Mucosa of rectum (tissue), 2 donors: ENCODE measurements around the gene XBP1.

Experiments
- H3K27ac ChIP-seq, 2 donors: one replicate each; pipeline ENCODE4 v1.7.0; 2013; ENCODE audit warnings: inconsistent platforms in 2 of 2, low read depth in 2 of 2, low read length in 2 of 2
- H3K27me3 ChIP-seq, 2 donors: one replicate each; pipeline ENCODE4 v1.7.0; 2013; ENCODE audit warnings: low read length in 2 of 2; ENCODE audit not compliant: control insufficient read depth in 2 of 2, insufficient read depth in 2 of 2
- H3K36me3 ChIP-seq, 2 donors: one replicate each; pipeline ENCODE4 v1.7.0; 2013; ENCODE audit warnings: low read length in 2 of 2; ENCODE audit not compliant: control insufficient read depth in 2 of 2, insufficient read depth in 2 of 2
- H3K4me1 ChIP-seq, 2 donors: one replicate each; pipeline ENCODE4 v1.7.0; 2013; ENCODE audit warnings: low read length in 2 of 2, mild to moderate bottlenecking in 1 of 2; ENCODE audit not compliant: control insufficient read depth in 2 of 2, insufficient read depth in 2 of 2
- H3K4me3 ChIP-seq, 2 donors: one replicate each; pipeline ENCODE4 v1.7.0; 2013; ENCODE audit warnings: low read length in 2 of 2
- H3K9ac ChIP-seq, 2 donors: one replicate each; pipeline ENCODE4 v1.7.0; 2013; ENCODE audit warnings: low read length in 2 of 2, low read depth in 1 of 2, mild to moderate bottlenecking in 1 of 2
- H3K9me3 ChIP-seq, 2 donors: one replicate each; pipeline ENCODE4 v1.7.0; 2013; ENCODE audit warnings: low read length in 2 of 2; ENCODE audit not compliant: control insufficient read depth in 2 of 2
- donor health status: healthy.
- donor health status: Normal muscosa, but diverticular disease.

XBP1 gene

DNA sequence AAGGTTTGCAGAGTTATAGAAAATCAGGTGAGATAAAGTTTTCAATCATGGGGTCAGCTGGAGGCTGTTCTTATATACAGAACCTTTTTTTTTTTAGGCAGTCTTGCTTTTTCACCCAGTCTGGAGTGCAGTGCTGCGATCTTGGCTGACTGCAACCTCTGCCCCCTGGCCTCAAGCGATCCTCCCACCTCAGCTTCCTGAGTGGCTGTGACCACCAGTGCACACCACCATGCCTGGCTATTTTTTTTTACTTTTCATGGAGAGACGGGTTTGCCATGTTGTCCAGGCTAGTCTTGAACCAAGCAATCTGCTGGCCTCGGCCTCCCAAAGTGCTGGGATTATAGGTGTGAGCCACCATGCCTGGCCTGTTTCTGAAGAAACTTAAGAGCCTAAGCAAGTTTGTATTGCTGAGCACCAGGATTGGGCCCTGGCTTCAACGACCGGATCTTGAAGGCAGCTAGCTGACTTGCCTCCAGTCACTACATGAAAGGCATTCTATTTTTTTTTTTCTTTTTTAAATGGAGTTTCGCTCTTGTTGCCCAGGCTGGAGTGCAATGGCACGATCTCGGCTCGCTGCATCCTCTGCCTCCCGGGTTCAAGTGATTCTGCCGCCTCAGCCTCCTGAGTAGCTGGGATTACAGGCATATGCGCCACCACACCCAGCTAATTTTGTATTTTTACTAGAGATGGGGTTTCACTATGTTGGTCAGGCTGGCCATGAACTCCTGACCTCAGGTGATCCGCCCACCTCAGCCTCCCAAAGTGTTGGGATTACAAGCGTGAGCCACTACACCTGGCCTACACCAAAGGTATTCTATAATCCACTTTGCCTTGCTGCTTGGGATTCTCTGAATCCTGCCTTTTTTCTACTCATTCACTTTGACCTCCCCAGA, 7.6 kb downstream of the XBP1 start:
- peaks cover 4 to 19% of the 10 kb centered on the region in 2 donors for H3K4me1 ChIP-seq
- no peak overlapping the region for H3K9ac ChIP-seq
- no peaks in the 10 kb centered on the region for H3K27me3 ChIP-seq
- H3K36me3 ChIP-seq = peaks cover 38 to 43% of the 10 kb centered on the region in 2 donors
- H3K9me3 ChIP-seq = no peaks in the 10 kb centered on the region
- no peak overlapping the region for H3K4me3 ChIP-seq
- peak overlapping the region; percentile 18 to 67 for H3K27ac ChIP-seq

DNA sequence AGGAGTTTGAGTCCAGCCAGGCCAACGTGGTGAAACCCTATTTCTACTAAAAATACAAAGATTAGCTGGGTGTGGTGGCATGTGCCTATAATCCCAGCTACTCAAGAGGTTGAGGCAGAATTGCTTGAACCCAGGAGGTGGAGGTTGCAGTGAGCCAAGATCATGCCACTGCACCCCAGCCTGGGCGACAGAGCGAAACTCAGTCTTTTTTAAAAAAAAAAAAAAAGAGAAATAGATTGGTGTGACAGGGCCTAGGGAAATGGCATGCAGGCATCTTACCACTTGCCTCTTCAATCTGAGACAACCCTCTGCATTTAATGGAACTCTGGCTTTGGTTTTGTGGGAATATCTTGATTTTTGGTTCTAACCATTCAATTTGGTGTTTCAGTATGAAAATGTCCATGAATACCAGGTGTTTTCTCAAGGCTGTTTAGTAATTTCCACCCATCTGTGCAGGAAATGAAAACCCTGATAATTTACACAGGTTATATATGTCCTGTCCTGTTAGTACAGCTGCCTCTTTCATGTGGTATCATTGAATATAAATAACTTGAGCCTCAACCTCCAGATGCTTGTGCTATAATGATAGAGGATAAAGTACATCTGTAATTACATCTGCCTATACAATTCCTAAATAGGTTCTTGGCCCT, 8.4 kb downstream of the XBP1 start:
- Histone ChIP-seq H3K36me3 (peaks cover 37 to 42% of the 10 kb centered on the region in 2 donors), H3K4me3 (no peak overlapping the region), H3K4me1 (peaks cover 2 to 18% of the 10 kb centered on the region in 2 donors), H3K27ac (peak overlapping the region in 1 of 2 donors; percentile 67), H3K9ac (no peak overlapping the region), H3K27me3 (no peaks in the 10 kb centered on the region), H3K9me3 (no peaks in the 10 kb centered on the region)

DNA sequence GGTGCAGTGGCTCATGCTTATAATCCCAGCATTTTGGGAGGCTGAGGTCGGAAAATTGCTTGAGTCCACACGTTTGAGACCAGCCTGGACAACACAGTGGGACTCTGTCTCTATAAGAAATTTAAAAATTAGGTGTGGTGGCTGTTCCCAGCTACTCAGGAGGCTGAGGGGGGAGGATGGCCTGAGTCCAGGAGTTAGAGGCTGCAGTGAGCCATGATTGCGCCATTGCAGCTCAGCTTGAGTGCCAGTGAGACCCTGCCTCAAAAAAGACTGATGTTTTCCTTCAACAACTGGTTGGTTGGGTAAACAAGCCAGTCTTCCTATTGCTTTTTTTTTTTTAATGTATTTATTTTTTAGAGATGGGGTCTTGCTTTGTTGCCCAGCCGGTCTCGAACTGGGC, 9.2 kb downstream of the XBP1 start:
- H3K4me1 ChIP-seq = peaks cover 2 to 13% of the 10 kb centered on the region in 2 donors
- peaks cover 33 to 40% of the 10 kb centered on the region in 2 donors for H3K36me3 ChIP-seq
- no peaks in the 10 kb centered on the region for H3K27me3 ChIP-seq
- no peaks in the 10 kb centered on the region for H3K9me3 ChIP-seq
- no peak overlapping the region for H3K27ac ChIP-seq
- no peak overlapping the region for H3K9ac ChIP-seq
- no peak overlapping the region for H3K4me3 ChIP-seq

DNA sequence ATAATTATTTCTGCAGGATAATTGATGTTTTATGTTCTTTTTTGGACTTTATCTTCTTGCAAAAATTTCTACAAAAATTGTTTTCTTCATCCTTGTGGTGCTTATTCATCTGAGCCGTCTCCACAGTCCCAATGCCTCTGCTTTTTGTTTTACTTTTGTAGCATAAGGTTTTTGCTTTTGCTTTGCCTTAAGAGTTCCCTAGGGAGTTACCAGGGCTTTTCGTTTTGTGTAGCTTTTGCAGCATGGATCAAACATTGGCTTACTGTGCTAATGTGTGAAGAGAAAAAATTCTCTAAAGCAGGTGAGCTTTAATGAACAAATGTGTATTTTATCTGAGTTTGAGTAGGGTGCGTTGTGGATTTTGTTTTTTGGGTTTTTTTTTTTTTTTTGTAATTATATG, 11.8 kb downstream of the XBP1 start:
- peaks cover 14 to 20% of the 10 kb centered on the region in 2 donors for H3K4me1 ChIP-seq
- H3K27me3 ChIP-seq = no peaks in the 10 kb centered on the region
- peaks cover 22 to 26% of the 10 kb centered on the region in 2 donors for H3K36me3 ChIP-seq
- H3K9me3 ChIP-seq = no peaks in the 10 kb centered on the region
- no peak overlapping the region for H3K27ac ChIP-seq
- no peak overlapping the region for H3K4me3 ChIP-seq
- H3K9ac ChIP-seq = no peak overlapping the region

DNA sequence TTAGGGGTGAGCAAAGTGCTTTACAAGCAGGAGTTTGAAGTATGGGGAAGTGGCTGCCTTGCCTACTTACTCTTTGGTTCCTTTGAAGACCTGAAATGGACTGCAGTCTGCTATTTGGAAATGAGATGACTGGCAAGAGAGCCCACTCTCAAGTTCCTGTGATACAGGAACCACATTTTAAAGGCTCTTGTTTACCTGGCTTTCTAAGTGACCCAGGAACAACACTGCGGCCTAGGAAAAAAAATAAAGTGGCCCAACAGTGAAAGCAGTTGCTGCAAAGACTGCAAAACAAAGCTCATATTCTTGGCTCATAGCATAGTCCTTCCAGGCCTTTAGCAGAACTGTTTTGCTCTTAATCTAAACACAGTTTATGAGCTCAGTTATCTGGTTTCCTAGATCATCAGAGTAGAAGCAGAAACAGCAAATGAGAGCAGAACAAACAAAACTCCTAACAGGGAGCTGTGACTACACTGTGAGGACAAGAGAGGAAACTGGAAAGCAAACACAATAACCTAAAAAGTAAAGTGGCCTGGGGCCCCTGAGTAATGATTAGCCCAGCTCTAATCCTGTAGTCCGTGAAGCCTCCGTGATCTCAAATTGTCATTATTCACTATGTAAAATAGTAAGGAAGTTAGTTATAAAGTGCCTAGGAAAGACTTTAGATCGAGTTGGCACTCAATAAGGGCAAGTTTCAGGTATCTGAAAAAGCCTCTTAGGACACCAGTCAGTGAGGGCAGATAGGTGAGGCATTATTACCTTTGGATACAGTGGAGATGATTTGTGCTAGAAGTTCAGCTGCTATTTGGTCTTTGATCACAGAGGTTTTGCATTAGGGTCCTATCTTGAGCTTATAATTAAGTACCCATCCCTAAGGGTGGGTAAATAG, 16.3 kb downstream of the XBP1 start:
- H3K27me3 ChIP-seq = no peaks in the 10 kb centered on the region
- peak overlapping the region; percentile 66 to 83 for H3K27ac ChIP-seq
- no peak overlapping the region for H3K4me3 ChIP-seq
- H3K9ac ChIP-seq = peak overlapping the region; percentile 15
- peaks cover 14 to 19% of the 10 kb centered on the region in 2 donors for H3K4me1 ChIP-seq
- H3K9me3 ChIP-seq = no peaks in the 10 kb centered on the region
- peaks cover 33 to 38% of the 10 kb centered on the region in 2 donors for H3K36me3 ChIP-seq

DNA sequence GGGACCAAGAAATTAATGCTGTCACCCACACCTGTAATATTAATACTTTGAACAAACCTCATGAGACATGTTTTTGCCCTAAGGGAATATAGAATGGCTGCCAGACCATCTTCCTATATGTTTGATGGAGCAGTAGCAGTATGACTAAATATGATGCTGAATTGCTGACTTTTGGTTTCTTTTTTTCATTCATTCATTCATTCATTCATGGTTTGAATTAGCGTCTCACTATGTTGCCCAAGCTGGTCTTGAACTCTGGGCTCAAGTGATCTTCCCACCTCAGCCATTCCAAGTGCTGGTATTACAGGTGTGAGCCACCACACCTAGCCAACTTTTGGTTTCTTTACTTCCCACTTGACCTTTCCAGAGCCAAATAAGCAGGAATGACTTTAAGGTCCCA, 20.1 kb downstream of the XBP1 start:
- H3K9ac ChIP-seq = no peak overlapping the region
- H3K4me1 ChIP-seq = peaks cover 17 to 18% of the 10 kb centered on the region in 2 donors
- no peaks in the 10 kb centered on the region for H3K9me3 ChIP-seq
- H3K4me3 ChIP-seq = no peak overlapping the region
- H3K27ac ChIP-seq = no peak overlapping the region
- H3K27me3 ChIP-seq = no peaks in the 10 kb centered on the region
- peaks cover 16 to 26% of the 10 kb centered on the region in 2 donors for H3K36me3 ChIP-seq

DNA sequence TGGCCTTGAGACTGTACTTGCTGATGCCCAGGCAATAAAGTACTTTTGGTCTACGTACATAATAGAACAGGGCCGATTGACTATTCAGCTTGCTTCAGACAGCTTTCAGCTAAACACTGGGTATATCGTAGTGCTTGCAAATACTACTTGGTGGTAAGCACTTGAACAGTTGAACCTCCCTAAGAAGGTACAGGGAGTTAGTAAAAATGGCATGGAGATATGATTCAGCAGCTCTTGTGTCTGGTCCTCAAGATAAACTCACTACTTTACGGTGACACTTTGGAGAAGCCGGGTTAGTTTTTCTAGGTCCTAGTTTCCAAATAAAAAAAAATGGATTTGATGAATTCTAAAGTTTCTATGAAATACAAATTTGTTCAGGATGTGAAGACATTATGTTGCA, 20.5 kb downstream of the XBP1 start:
- H3K27me3 ChIP-seq = no peaks in the 10 kb centered on the region
- H3K27ac ChIP-seq = no peak overlapping the region
- H3K36me3 ChIP-seq = peaks cover 17 to 26% of the 10 kb centered on the region in 2 donors
- H3K4me3 ChIP-seq = no peak overlapping the region
- H3K9me3 ChIP-seq = no peaks in the 10 kb centered on the region
- H3K9ac ChIP-seq = no peak overlapping the region
- H3K4me1 ChIP-seq = peaks cover 14 to 15% of the 10 kb centered on the region in 2 donors

DNA sequence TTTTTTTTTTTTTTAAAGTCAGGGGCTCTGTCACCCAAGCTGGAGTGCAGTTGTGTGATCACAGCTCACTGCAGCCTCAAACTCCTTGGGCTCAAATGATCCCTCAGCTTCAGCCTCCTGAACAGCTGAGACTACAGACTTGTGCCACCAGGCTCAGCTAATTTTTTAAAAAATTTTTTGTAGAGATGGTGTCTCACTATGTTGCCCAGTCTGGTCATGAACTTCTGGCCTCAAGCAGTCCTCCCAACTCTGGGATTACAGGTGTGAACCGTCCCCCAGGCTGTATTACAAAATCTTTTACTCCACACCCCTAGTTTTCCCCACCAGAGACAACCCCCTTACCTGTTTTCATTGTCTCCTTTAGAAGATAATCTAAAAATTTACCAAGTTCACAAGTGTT, 26.0 kb downstream of the XBP1 start:
- H3K27ac ChIP-seq = no peak overlapping the region
- H3K4me3 ChIP-seq = peak overlapping the region in 1 of 2 donors; percentile 0
- H3K27me3 ChIP-seq = no peaks in the 10 kb centered on the region
- no peak overlapping the region for H3K9ac ChIP-seq
- no peaks in the 10 kb centered on the region for H3K9me3 ChIP-seq
- H3K36me3 ChIP-seq = peaks cover 4 to 9% of the 10 kb centered on the region in 2 donors
- peaks cover 5 to 12% of the 10 kb centered on the region in 2 donors for H3K4me1 ChIP-seq

DNA sequence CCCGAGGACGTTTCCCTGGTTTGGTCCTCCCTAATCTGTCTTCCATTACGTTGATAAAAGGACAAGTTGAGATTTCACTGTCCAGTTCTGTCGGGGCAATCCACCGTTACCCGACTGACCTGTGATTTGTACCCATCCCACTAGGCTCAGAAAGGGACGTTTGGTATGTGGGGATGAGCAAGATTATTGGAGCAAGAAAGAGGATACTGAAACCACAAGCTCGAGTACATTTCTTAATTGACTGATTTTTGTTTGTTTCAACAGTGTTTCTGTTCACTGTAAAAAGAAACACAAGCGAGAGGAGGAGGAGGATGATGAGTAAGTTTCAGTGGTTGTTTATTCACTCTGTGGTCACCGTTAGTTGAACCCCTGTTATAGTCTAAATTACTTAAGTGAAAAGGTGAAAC, 26.9 kb downstream of the XBP1 start:
- peak overlapping the region; percentile 92 to 93 for H3K4me3 ChIP-seq
- H3K9ac ChIP-seq = peak overlapping the region; percentile 73 to 98
- peaks cover 3 to 12% of the 10 kb centered on the region in 2 donors for H3K4me1 ChIP-seq
- peaks cover 4 to 9% of the 10 kb centered on the region in 2 donors for H3K36me3 ChIP-seq
- H3K9me3 ChIP-seq = no peaks in the 10 kb centered on the region
- H3K27ac ChIP-seq = peak overlapping the region; percentile 91 to 92
- H3K27me3 ChIP-seq = no peaks in the 10 kb centered on the region
